HG03354 (cell line): ENCODE measurements around the gene IL16.
"Not testable (repeated sequence)": the region's sequence is repeated elsewhere in the genome, so short reads cannot be mapped to it uniquely, and the experiment has no call there.

Experiments used
- ATAC-seq: cut with Tn5 transposase; IDR thresholded peaks from one replicate; pipeline ENCODE4 v1.9.1; 2021; ENCODE audit warnings: mild to moderate bottlenecking; ENCODE audit not compliant: unreplicated experiment, poor library complexity, severe bottlenecking

Gene IL16

DNA sequence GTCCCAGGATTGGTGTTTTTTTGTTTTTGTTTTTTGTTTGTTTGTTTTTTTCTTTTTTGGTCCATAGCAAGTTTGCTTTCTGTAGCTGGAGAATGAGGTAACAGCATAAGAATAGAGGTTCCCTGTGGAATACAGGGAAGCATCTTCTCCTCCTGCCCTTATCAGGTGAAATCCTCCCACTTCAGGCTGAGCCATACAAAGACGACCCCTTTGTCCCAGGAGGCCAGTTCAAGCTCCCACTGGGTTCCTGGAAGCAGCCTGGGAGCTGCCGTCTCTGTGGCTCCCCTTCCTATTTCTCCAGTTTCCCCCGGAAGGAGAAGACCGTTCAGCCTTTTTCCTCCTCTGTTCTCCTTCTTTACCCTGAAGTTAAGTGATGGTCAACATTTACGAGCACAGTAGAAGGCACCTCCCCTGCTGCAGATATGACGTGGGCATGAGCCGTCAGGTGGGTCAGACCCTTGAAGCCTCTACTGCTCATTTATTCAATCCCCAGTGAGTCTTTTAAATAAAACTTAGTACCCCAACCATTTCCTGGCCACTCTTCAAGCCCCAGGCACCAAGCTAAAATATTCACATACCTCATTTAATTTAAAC lies 1.1 kb downstream of the IL16 start:
- no peak for ATAC-seq

DNA sequence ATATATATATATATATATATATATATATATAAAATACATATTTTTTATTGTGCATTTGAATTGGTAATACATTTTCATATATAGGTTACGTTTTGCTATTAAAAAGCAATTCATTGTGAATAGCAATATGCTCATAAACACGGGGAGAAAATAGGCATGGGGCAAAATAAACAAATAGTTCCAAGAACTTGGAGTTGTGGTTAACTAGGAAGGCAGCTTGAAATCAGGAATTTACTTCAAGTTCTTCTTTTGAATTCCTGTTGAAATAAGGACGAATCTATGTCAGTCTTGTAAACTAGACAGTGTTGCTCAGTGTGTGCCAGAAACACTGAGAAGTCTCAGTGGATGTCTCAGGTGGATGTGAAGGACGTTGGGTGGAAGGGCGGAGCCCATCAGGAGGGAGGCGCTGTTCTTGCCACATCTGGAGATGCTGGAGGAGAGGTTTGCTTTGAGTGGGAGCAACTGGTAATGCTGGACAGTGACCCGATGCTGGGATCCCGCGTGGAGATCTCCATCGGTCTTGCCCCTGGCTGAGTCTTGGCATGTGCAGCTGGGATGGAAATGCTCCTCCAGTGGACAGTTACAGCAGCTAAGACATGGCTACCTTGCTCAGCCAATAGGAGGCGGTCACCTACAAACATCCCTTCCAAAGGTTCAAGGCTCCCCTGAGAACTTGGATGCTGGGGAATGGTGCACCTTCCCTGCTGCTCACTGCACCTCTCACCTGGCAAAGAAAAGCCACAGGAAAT lies 2.5 kb downstream of the IL16 start:
- ATAC-seq, result no peak

DNA sequence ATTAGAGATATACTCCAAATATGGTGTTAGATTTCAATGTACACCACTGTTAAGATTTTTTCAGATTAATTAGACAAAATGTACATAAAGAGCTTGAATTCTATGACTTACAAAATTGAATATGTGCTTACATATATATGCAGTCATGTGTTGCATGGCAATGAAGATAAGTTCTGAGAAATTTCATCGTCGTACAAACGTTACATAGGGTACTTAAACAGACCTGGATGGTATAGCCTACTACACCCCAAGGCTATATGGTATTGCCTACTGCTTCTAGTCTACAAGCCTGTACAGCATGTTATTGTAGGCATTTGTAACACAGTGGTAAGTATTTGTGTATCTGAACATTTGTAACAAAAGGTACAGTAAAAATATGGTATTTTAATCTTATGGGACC lies 9.3 kb downstream of the IL16 start:
- ATAC-seq, result no peak

DNA sequence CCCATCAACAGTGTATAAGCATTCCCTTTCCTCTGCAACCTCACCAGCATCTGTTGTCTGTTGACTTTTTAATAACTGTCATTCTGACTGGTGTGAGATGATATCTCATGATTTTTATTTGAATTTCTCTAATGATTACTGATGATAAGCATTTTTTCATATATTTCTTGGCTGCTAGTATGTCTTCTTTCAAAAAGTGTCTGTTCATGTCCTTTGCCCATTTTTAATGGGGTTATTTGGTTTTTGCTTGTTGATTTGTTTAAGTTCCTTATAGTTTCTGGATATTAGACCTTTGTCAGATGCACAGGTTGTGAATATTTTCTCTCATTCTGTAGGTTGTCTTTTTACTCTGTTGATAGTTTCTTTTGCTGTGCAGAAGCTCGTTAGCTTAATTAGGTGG lies 11.3 kb downstream of the IL16 start:
- not testable (repeated sequence) for ATAC-seq

DNA sequence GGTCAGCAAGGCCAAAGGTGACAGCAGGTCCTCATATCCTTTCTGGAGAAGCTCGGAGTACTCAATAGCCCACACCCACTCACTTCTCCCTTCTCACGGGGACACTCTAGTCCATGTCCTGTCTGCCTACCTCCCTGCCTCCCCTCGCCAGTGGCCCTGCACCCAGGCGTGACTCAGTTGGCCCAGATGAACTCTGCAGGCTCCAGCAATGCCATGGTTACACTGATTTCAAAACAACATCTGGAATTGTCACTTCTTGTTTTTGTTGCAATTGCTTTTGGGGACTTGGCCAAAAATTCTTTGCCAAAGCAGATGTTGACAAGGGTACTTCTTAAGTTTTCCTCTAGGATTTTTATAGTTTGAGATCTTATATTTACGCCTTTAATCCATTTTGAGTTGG lies 13.0 kb downstream of the IL16 start:
- no peak for ATAC-seq

DNA sequence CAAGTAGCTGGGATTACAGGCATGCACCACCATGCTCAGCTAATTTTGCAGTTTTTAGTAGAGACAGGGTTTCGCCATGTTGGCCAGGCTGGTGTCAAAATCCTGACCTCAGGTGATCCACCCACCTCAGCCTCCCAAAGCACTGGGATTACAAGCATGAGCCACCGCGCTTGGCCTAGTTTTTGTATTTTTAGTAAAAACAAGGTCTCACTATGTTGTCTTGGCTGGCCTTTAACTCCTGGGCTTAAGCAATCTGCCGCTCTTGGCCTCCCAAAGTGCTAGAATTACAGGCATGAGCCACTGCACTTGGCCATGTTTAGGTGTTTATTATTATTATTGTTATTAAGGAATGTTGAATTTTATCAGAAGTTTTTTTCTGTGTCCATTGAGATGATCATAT lies 14.7 kb downstream of the IL16 start:
- ATAC-seq, result no peak

DNA sequence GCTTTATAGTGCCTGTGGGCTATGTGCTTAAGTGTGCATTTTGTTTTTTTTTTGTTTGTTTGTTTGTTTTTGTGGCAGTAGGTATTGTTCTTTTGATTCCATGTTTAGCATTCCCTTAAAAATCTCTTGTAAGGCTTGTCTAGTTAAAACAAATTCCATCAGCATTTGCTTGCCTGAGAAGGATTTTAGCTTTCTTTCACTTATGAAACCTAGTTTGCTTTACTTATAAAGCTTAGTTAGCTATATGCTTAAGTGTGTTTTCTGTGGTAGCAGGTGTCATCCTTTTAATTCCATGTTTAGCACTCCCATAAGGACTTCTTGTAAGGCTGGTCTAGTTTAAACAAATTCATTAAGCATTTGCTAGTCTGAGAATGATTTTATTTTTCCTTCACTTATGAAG lies 17.3 kb downstream of the IL16 start:
- no peak for ATAC-seq

DNA sequence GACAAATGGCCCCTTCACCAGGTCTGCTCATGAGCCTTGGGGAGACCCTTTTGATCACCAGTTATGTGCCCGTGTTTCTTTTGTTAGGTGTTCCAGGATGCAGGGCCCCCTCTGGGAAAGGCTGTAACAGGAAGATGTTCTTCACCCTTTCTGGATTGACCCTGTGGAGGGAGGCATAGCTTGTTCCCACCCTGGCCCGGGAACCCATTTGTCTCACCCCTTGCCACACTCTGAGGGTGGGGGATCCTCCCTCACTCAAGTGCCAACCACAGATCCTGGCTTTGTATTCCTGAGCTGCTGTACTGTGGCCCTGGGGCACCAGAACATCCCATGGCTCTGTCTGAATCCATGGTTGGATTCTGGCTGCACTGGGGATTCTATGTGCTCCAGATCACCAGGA lies 18.9 kb downstream of the IL16 start:
- no peak for ATAC-seq

DNA sequence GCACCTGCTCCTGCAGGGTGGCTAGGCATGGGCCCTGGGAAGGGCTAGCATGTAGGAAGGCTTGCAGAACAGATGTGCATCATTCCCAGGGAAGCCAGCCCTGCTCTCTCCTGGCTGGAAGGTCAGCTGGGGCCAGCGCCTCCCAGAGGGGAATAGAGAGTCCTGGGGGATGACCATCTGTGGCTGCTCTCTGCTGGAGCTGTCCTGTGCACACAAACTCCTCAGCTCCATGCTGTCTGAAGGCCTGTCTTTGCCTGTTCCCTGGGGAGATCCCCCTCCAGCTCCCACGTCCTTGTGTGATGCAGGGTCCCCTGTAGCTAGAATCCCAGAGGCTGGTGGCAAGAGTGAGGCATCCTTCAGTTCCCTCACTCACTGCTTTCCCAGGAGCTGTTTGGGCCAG lies 19.3 kb downstream of the IL16 start:
- no peak for ATAC-seq

DNA sequence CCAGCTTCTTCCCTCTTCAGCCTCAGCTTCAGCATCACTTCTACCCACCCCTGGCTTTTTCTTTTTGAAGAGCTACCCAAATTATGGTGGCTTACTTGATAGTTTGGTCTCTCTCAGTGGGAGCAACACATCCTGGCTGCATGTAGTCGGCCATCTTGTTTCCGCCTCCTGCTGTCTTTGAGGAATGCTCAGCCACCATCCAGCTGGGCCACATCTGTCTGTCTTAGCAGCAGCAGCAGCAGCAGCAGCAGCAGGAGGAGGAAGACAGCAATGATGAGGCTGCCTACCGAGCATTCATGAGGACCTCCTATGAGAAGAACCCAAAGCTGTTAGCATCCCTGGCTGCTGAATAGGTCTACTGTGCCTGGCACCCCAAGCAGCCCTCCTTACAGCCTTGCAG lies 19.7 kb downstream of the IL16 start:
- ATAC-seq, result no peak

DNA sequence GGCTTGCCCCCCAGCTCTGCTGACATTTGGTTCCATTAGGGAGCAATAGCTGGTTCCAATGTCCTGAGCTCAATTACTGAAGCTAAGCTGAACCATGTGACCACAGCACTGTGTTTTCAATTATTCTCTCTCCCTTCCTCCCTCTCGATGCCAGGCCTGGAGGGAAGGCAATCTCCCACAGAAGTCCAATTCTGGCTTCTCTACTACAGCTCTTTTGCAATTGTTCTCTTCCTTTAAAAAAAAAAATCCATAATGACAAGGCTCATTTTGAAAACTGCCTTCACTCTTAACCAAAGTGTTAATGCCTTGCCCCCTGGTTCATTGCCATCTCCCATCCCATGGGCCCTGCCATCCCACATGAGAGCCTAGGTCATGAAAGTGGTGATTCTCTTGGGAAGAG lies 24.8 kb downstream of the IL16 start:
- no peak for ATAC-seq

DNA sequence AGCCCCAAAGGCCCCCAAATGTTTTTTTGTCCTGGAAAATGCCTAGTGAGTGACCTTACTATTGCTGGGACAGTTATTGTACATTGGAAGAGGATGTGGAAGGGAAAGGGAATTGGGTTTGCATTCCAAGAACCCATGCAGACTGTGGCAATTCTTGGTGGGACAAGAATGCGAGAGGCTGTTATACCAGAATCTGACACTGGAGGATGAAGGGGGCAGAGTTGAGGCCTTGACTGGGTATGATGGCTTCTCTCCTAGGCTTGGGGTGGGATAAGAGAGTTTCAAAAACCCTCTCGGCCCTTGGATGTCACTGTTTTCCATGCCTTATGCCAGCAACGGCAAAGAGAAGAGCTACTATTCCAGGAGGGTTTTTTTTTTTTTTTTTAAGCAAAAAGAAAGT lies 25.3 kb downstream of the IL16 start:
- ATAC-seq, result no peak

DNA sequence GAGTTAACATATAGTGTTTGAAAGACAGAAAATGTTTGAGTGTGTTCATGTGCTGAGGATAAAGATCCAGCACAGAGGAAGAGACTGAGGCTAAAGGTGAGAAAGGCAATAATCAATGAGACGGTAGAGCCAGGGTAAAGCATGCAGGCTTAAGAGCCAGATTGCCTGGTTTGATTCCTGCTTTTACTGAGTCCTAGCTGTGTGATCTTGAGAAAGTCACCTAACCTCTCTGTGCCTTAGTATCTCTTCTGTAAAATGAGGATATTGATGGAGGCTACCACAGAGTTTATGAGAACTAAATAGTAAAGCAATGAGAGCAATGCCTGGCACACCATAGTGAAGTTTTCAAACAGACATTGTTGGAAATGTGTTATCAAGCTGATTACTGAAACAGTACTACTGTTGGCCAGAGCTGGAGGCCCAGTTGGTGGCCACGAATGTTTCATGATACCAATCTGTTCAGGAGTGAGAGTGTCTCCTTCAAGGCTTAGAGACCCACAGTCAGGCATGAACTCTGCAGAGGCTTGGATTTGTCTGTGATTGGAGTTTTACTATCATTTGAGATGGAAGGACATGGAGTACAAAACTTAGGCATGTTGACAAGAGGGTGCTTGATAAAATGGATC lies 26.8 kb downstream of the IL16 start:
- ATAC-seq, result no peak

DNA sequence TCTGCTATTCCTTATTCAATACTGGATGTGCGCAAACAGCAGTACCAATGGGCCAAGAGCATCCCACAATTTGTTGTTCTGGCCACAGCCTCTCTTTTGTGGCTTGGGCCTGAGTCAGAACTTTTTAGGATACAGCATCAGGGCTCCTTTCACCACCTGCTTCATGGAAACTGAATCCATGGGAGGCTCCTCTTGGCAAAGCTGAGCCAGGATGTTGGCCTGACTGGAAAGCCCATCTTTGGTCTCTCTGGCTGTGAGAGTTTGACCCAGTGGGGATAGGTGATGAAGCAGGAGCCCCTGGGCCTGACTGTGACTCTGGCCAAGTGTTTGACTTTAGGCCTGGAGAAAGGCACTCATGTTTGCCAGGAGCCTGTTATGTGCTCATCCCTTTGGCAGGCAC lies 27.6 kb downstream of the IL16 start:
- no peak for ATAC-seq

DNA sequence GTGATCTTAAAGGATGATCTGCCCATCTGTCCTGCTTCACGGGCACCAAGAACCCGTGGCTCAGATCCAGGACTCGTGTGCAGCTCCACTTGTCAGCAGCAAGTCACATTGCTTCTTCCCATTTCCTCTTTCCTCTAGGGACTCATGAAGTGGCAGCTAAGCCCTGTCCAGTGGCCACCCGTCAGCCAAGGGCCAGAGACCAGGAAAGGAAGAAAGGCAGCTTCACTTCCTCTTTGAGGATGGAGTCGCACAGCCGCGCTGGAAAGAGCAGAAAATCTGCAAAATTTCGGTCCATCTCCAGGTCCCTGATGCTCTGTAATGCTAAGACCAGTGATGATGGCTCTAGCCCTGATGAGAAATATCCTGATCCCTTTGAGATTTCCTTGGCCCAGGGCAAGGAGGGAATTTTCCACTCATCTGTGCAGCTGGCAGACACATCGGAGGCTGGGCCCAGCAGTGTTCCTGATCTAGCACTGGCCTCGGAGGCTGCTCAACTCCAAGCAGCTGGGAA lies 28.5 kb downstream of the IL16 start:
- ATAC-seq, result no peak

DNA sequence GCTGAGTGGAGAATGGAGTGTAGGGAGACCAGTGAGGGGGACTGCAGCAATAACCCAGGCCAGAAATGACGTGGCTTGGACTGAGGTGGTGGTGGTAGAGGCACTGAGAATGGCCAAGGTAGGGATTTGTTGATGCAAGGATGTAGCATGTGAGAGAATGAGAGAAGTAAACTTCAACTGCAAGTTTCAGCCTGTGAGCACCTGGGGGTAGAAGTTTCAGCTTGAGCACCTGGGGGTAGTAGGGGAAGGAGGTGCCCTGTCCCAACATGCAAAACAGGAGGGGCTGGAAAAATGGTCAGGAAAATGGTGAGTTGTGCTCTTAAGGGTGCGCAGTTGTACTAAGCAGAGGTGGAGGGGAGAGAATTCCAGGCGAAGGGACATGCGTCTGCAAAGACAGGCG lies 31.0 kb downstream of the IL16 start:
- no peak for ATAC-seq

DNA sequence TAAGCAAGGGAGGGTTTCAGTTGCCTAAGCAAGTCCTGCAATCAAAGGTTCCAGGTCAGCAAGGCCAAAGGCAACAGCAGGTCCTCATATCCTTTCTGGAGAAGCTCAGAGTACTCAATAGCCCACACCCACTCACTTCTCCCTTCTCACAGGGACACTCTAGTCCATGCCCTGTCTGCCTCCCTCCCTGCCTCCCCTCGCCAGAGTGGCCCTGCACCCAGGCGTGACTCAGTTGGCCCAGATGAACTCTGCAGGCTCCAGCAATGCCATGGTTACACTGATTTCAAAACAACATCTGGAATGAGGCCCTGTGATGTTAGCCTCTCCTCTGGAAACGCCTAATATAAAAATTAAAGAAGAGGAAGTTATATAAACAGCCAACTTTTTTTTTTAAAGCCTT lies 32.9 kb downstream of the IL16 start:
- ATAC-seq, result no peak

DNA sequence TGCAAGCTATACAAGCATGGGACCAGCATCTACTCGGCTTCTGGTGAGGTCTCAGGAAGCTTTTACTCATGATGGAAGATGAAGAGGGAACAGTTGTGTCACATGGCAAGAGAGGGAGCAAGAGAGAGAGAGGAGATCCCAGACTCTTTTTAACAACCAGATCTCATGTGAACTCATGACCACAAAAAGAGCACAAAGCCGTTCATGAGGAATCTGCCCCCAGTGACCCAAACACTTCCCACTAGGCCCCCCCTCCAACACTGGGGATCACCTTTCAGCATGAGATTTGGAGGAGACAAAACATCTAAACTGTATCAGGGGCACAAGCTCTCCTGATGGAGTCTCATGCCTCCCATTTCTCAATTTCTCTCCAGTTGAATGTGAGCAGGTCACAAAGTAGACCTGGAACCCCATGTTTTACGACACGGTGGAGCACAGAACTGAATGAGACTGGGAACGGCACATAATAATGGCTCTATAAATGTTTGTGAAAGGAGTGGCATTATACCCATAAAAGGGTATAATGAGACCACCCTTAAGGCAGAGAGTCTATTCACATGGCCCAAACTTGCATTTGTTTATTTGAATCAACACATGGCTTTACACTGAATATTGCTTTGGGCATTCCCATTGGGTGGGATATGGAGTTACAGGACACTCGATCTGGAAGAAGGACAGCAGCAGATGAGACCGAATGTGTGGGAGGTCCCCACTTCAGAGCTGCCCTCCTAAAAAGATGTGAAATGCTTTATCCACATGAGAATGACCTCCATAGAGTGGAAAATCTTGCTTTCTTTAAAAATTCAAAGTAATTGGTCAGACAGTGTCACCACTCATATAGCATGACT lies 38.8 kb downstream of the IL16 start:
- no peak for ATAC-seq

DNA sequence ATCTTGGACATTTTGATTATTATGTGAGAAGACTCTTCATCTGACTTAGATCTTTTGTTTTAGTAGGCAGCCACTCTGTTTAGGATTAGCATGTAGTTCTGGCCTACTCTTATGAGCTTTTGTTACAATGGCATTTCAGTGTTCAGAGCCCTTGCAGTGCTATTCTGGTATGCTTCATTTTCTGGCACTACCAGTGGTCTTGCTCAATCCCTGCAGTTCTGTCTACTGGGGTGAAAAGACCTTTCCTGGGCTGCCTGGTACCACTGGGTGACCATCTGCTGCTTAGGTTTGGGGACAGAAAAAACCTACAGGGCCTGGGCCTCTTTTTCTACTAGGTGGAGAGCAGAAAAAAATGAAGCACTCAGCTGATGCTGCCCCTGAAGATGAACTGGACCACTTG lies 42.5 kb downstream of the IL16 start:
- ATAC-seq, result no peak

DNA sequence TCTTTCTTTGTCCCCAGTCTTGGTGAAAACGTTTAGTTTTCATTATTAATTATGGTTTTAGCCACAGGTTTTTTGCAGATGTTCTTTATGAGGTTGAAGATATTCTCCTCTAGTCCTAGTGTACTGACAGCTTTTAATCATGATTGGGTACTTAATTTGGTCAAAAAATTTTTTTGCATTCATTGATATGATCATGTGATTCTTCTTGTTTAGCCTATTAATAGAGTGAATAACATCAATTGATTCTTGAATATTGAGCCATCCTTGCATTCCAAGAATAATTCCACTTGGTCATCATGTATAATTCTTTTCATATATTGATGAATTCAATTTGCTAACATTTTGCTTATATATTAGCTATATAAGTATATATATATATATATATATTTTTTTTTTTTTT lies 46.1 kb downstream of the IL16 start:
- no peak for ATAC-seq
